K562 (cell line): ENCODE measurements around the gene JPH4. TPM values are rescaled to one million over a fixed set of nuclear protein-coding genes. Genes with fewer than 3 reads are reported as not detected.

Source experiments
- ATAC-seq: fragments of 200-7000 bp; cut with Tn5 transposase; 3 replicates; pipeline ENCODE4 v1.9.1; 2020; ENCODE audit warnings: moderate library complexity
- BruUV-seq: library from RNA; stranded (reverse); fragments of 400-500 nt; replicated peaks from 2 replicates; lab custom pipeline; 2021; lab: Mats Ljungman, UMichigan
- CTCF ChIA-PET: fragments of 300-600 bp; formaldehyde crosslinking; extraction: SDS; loops from one replicate; lab custom pipeline; 2021; ENCODE audit warnings: low intra/inter-chr PET ratio; lab: Yijun Ruan, JAX
- POLR2A ChIA-PET: fragments of 300-600, 350-650 bp; sonication (Branson Sonifier 250); formaldehyde crosslinking; extraction: SDS; loops from one replicate; lab custom pipeline; 2021; ENCODE audit warnings: antibody characterized with exemption, inconsistent platforms; lab: Yijun Ruan, JAX
- DNase-seq, 4 experiments: peaks; one replicate each; pipeline versions ENCODE4 v3.0.0 to v3.0.0-alpha.2; 2011 to 2018; ENCODE audit warnings: low spot score in 3 of 4, mixed read lengths in 3 of 4; ENCODE audit errors: extremely low read depth in 1 of 4
- FAIRE-seq: peaks from 2 replicates; lab custom pipeline; 2011; peaks lifted over from hg19 to GRCh38; lab: Jason Lieb, UNC
- H2AFZ ChIP-seq: 2 replicates; pipeline ENCODE4 v1.6.0; 2011; ENCODE audit warnings: low read depth, low read length, control low read depth, inconsistent platforms
- H3K27ac ChIP-seq: fragments of 200-600 bp; 3 replicates; pipeline ENCODE4 v1.8.0; 2011; ENCODE audit warnings: low read depth, mild to moderate bottlenecking, control low read depth, inconsistent platforms, low read length, moderate library complexity, mixed read lengths; ENCODE audit errors: extremely low read depth
- H3K27me3 ChIP-seq, 2 experiments: fragments of 300-600 bp in 1 of 2; 2 replicates in 1 of 2; 3 replicates in 1 of 2; pipeline versions ENCODE4 v1.6.0 to v1.8.0; 2011; ENCODE audit warnings: inconsistent platforms in 2 of 2, low read length in 2 of 2, mild to moderate bottlenecking in 1 of 2, mixed read lengths in 1 of 2, moderate library complexity in 1 of 2; ENCODE audit not compliant: control insufficient read depth in 2 of 2, insufficient read depth in 2 of 2
- H3K36me3 ChIP-seq: fragments of 300-600 bp; 3 replicates; pipeline ENCODE4 v1.8.0; 2011; ENCODE audit warnings: mild to moderate bottlenecking, low read length, inconsistent platforms; ENCODE audit not compliant: control insufficient read depth, insufficient read depth
- H3K4me1 ChIP-seq, 2 experiments: fragments of 200-600 bp in 1 of 2; replicated peaks in 1 of 2; 2 replicates in 1 of 2; 3 replicates in 1 of 2; pipeline versions ENCODE4 v1.5.1 to v1.8.0; 2011; ENCODE audit warnings: inconsistent platforms in 2 of 2, low read length in 2 of 2, mild to moderate bottlenecking in 1 of 2, mixed read lengths in 1 of 2, moderate library complexity in 1 of 2; ENCODE audit not compliant: control insufficient read depth in 2 of 2, insufficient read depth in 2 of 2
- H3K4me2 ChIP-seq: 2 replicates; pipeline ENCODE4 v1.6.1; 2011; ENCODE audit warnings: low read length, control low read depth, inconsistent platforms, mixed read lengths; ENCODE audit not compliant: insufficient read depth
- H3K4me3 ChIP-seq: fragments of 200-600 bp; sonication (generic), shearing (Covaris generic); 2 replicates; pipeline ENCODE4 v1.5.1; 2016; ENCODE audit warnings: control low read depth, inconsistent platforms
- H3K79me2 ChIP-seq: fragments of 200-600 bp; 3 replicates; pipeline ENCODE4 v1.8.0; 2011; ENCODE audit warnings: low read length, inconsistent platforms; ENCODE audit not compliant: control insufficient read depth, insufficient read depth
- H3K9ac ChIP-seq, 2 experiments: 2 replicates each; pipeline versions ENCODE4 v1.6.0 to v1.6.1; 2011; ENCODE audit warnings: low read depth in 2 of 2, low read length in 2 of 2, control low read depth in 1 of 2, inconsistent platforms in 1 of 2, mild to moderate bottlenecking in 1 of 2, mixed read lengths in 1 of 2; ENCODE audit not compliant: insufficient read depth in 1 of 2
- H3K9me1 ChIP-seq: one replicate; pipeline ENCODE4 v1.6.0; 2011; ENCODE audit warnings: inconsistent platforms, mild to moderate bottlenecking, low read length, moderate library complexity; ENCODE audit not compliant: control insufficient read depth, insufficient read depth
- H3K9me3 ChIP-seq: replicated peaks from 2 replicates; pipeline ENCODE4 v1.5.1; 2011; ENCODE audit warnings: low read depth, low read length, inconsistent platforms; ENCODE audit not compliant: control insufficient read depth, insufficient read depth
- H4K20me1 ChIP-seq: replicated peaks from 2 replicates; pipeline ENCODE4 v1.6.1; 2011; ENCODE audit warnings: low read length, inconsistent platforms, mixed read lengths; ENCODE audit not compliant: control insufficient read depth, insufficient read depth
- NR2C2 ChIP-seq, 2 experiments: fragments of 200-800 bp in 1 of 2; sonication (Bioruptor generic) in 1 of 2; sonication (generic) in 1 of 2; formaldehyde crosslinking in 1 of 2; IDR thresholded peaks; 2 replicates each; pipeline versions ENCODE4 v1.6.1 to v1.8.0; 2016 to 2022; ENCODE audit warnings: mild to moderate bottlenecking in 1 of 2, missing compliant biosample characterization in 1 of 2, missing genetic modification characterization in 1 of 2, missing genetic modification reagents in 1 of 2
- TAF1 ChIP-seq: IDR thresholded peaks from 2 replicates; pipeline ENCODE4 v1.6.1; 2011; ENCODE audit warnings: mild to moderate bottlenecking, low read length, moderate library complexity; ENCODE audit not compliant: insufficient read depth, control insufficient read depth, severe bottlenecking; ENCODE audit errors: extremely low read depth
- ZNF395 ChIP-seq: fragments of 200-800 bp; sonication (Bioruptor generic); IDR thresholded peaks from 2 replicates; pipeline ENCODE4 v1.6.1; 2017; ENCODE audit warnings: missing genetic modification characterization, missing compliant biosample characterization
- ZNF518B ChIP-seq: fragments of 250-450 bp; sonication (Bioruptor Pico); IDR thresholded peaks from 2 replicates; pipeline ENCODE4 v1.5.0; 2021; ENCODE audit warnings: mild to moderate bottlenecking, moderate library complexity
- ZZZ3 ChIP-seq: fragments of 450-650 bp; IDR thresholded peaks from 2 replicates; pipeline ENCODE4 v1.6.1; 2016; ENCODE audit warnings: antibody characterized with exemption, mild to moderate bottlenecking, moderate library complexity
- WGBS: fragments of 100-300 bp; shearing (Covaris generic); methylation state at CpG from one replicate; pipeline ENCODE4 v1.1.6; 2016; ENCODE audit warnings: low coverage, mixed read lengths; ENCODE audit not compliant: insufficient coverage; ENCODE audit errors: missing lambda C conversion rate; 5-methylcytosine and 5-hydroxymethylcytosine counted together
- in situ Hi-C: fragments of 300-500 bp; cut with MboI; formaldehyde crosslinking; loops from 4 replicates; pipeline ENCODE4 v1.15.0; 2018; ENCODE audit warnings: inconsistent platforms, mixed read lengths
- intact Hi-C: fragments of 100-400 bp; cut with micrococcal nuclease; formaldehyde crosslinking; loops from 2 replicates; pipeline ENCODE4 v1.14.2; 2022
- polyA plus RNA-seq, 8 experiments: library from polyadenylated mRNA; depleted of rRNA in 4 of 8; stranded (reverse) in 5 of 8; unstranded in 3 of 8; fragments of >200 nt; fragmentation: Nextera tagmentation in 2 of 8; fragmentation: Illumina TruSeq in 1 of 8; extraction: Ambion mirVana in 2 of 8; extraction: Trizol in 1 of 8; gene quantifications; 2 replicates each; pipeline versions ENCODE4 v1.2.1 to v1.2.3, GENCODE V29; 2011 to 2014; ENCODE audit warnings: inconsistent platforms in 1 of 8, missing spikeins in 1 of 8
- total RNA-seq, 7 experiments: library from RNA; depleted of rRNA in 6 of 7; stranded (reverse); fragments of >200 nt in 6 of 7; fragmentation: Illumina TruSeq in 2 of 7; extraction: Trizol in 2 of 7; gene quantifications; 2 replicates each; pipeline versions ENCODE4 v1.2.1 to v1.2.3, GENCODE V29; 2011 to 2021; ENCODE audit warnings: low replicate concordance in 1 of 7

The JPH4 gene
- total and polyA plus RNA-seq, 9 of the 15 experiments (the other 6 are each of a cell fraction or from before 2014, with no cell fraction given), result 0.04 to 0.13 (median 0.06) TPM; not detected in 5

DNA sequence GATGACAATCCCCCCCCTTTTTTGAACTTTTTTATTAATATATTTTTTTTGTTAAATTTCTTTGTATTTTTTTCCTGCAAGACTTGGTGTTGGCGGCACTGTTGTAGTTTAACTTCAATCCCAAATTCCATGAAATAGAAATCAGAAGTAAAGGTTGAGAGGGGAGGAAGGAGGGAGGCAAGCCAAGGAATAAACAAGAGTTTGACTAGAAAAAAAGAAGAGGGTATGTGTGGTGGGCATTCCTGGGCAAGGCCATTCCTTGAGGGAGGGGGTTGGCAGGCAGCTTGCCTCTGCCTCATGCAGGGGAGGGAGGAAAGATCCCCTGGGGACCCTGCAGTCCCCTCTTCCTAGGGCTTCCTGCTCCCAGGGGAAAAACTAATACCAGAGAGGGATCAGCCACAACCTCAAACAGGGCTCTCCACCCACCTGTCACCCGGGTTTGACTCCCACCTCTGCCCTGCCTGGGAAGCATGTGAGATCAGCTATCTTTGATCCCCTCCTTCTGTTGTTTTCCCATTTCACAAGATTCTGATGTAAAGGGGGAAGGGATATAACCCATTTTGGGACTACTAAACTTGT lies 10.5 kb downstream of the JPH4 start:
- Histone ChIP-seq H4K20me1 (no peaks in the 10 kb centered on the region), H3K4me2 (peak overlapping the region; percentile 88), H3K4me1 (peaks cover 12 to 36% of the 10 kb centered on the region in 2 experiments; a peak in 4 of 5 replicates), H3K9me3 (no peaks in the 10 kb centered on the region; the same call in 1 of the 2 replicates), H3K36me3 (peaks cover 24% of the 10 kb centered on the region; the same call in 2 of the 3 replicates), H3K9me1 (no peaks in the 10 kb centered on the region), H3K27me3 (no peaks in the 10 kb centered on the region), H3K79me2 (peaks cover 10% of the 10 kb centered on the region; the same call in 2 of the 3 replicates)
- in situ Hi-C loops, result loop anchor here (10.0 kb wide), 1 partner anchor 303 kb away; no protein-coding TSS in a partner anchor
- no peak for DNase-seq
- intact Hi-C loops, result no loop called here
- ChIA-PET POLR2A (interaction anchor here (1.1 kb wide), 1 partner anchor 91 kb away, joined by 3 read pairs; no protein-coding TSS in a partner anchor), CTCF (no interaction called here)
- no peak for ATAC-seq
- no peak for FAIRE-seq
- 34% methylated on average over 2 of the region's 2 CpGs for WGBS
- TF ChIP-seq NR2C2 (CRISPR knock-in tag; IDR thresholded peaks at IDR 0.05) (no peak), NR2C2 (tag; IDR thresholded peaks at IDR 0.05) (peak; percentile 17; the same call in 1 of the 2 replicates), ZZZ3 (0 out of 2 replicates have a peak, but pooled peaks have one; percentile 4), ZNF518B (CRISPR knock-in tag) (no peak), ZNF395 (CRISPR knock-in tag) (0 out of 2 replicates have a peak, but pooled peaks have one; percentile 35), TAF1 (no peak)
- TF ChIP-seq, all 486 proteins: peak for 3
- peak overlapping the region; percentile 97; the same call in 1 of the 2 replicates for H2AFZ ChIP-seq
- H3K4me3 ChIP-seq, result no peak overlapping the region
- peak overlapping the region; percentile 48; the same call in 2 of the 3 replicates for H3K27ac ChIP-seq
- BruUV-seq, result TSS peak; percentile 82
- peak overlapping the region; percentile 59 to 72 for H3K9ac ChIP-seq
